Spinal cord (tissue), 10 donors: ENCODE results near the gene NTNG2. TPM values are rescaled to one million over a fixed set of nuclear protein-coding genes. Genes with fewer than 3 reads are reported as not detected.

Experiments
- DNase-seq, 6 donors: peaks; one replicate each; pipeline versions ENCODE4 v3.0.0 to v3.0.0-alpha.2; 2013 to 2015; ENCODE audit warnings: low spot score in 6 of 6, low read depth in 4 of 6
- H3K27ac ChIP-seq: one replicate; pipeline ENCODE4 v1.5.1; 2013; ENCODE audit warnings: low read depth, low read length, control low read depth
- H3K27me3 ChIP-seq: one replicate; pipeline ENCODE4 v1.6.1; 2013; ENCODE audit warnings: low read length; ENCODE audit not compliant: control insufficient read depth, insufficient read depth
- H3K36me3 ChIP-seq: one replicate; pipeline ENCODE4 v1.6.1; 2013; ENCODE audit warnings: low read length; ENCODE audit not compliant: control insufficient read depth, insufficient read depth
- H3K4me1 ChIP-seq: one replicate; pipeline ENCODE4 v1.6.1; 2013; ENCODE audit warnings: low read length; ENCODE audit not compliant: control insufficient read depth, insufficient read depth
- H3K4me3 ChIP-seq: one replicate; pipeline ENCODE4 v1.5.1; 2013; ENCODE audit warnings: low read depth, low read length, control low read depth
- H3K9me3 ChIP-seq: one replicate; pipeline ENCODE4 v1.6.1; 2013; ENCODE audit warnings: low read length; ENCODE audit not compliant: control insufficient read depth, insufficient read depth
- WGBS: methylation state at CpG from one replicate; pipeline ENCODE4 v1.1.5; 2013; ENCODE audit warnings: missing lambda C conversion rate; ENCODE audit not compliant: insufficient coverage; 5-methylcytosine and 5-hydroxymethylcytosine counted together
- polyA plus RNA-seq, 2 donors: library from polyadenylated mRNA; unstranded; fragments of 120-200 nt; gene quantifications; one replicate each; pipeline ENCODE4 v1.2.1, GENCODE V29; 2013; ENCODE audit not compliant: insufficient read length in 2 of 2
- total RNA-seq, 2 donors: library from RNA; depleted of rRNA in 1 of 2; stranded (reverse); fragments of 120-200 nt in 1 of 2; fragments of >200 nt in 1 of 2; gene quantifications; one replicate each; pipeline versions ENCODE4 v1.2.3 to v1.2.4, GENCODE V29; 2013 to 2014
- donor health status: healthy.

Gene NTNG2
- total and polyA plus RNA-seq, 4 donors, result 5.4 to 23.0 (median 10.9) TPM

DNA sequence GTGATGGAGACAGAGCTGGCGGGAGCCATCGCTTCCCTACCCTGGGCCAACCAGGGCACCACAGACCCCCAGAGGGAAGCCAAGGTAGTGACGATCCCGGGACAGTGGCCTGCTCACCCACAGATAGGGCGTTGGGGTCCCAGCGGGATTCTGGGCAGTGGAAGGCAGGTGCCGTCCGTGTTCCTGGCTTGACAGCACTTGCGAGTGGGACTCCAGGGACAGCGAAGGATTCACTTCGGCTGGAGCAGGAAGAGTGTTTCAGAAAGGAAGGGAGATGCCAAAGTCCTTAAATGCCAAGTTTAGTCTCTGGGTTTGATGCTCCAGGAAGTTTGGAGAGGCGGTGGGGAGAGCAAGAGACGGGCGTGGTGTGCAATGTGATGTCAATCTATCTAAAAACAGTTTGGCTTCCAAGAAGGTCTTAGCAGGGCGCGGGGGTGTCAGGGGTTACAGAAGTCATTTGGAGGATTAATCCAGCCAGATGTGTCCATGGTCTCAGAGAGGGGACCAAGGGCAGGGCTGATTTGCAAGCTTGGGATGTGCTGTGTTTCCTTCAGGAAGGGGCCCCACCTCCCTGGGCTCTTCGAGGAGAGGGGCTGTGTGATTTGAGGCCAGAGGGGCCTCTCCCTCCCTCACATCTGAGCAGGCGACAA lies 74.9 kb downstream of the NTNG2 start:
- Histone ChIP-seq H3K27me3 (peaks cover 7% of the 10 kb centered on the region), H3K4me3 (no peak overlapping the region), H3K27ac (no peak overlapping the region), H3K4me1 (peaks cover 38% of the 10 kb centered on the region), H3K36me3 (no peaks in the 10 kb centered on the region), H3K9me3 (no peaks in the 10 kb centered on the region)
- DNase-seq, result no peak
- 66% methylated on average over 18 of the region's 18 CpGs for WGBS

- no peak overlapping the region for H3K4me3 ChIP-seq
- no peak overlapping the region for H3K27ac ChIP-seq
- WGBS, result 100% methylated on average over 6 of the region's 9 CpGs
- H3K36me3 ChIP-seq, result no peaks in the 10 kb centered on the region
- peaks cover 10% of the 10 kb centered on the region for H3K27me3 ChIP-seq
- DNase-seq, result no peak
- H3K4me1 ChIP-seq, result peaks cover 41% of the 10 kb centered on the region
- H3K9me3 ChIP-seq, result no peaks in the 10 kb centered on the region
Measured at GRCh38 chr9:132237481-132237880, 75.6 kb downstream of the NTNG2 start.

- Histone ChIP-seq H3K4me1 (peaks cover 48% of the 10 kb centered on the region), H3K27ac (no peak overlapping the region), H3K27me3 (peaks cover 17% of the 10 kb centered on the region), H3K36me3 (no peaks in the 10 kb centered on the region), H3K9me3 (no peaks in the 10 kb centered on the region), H3K4me3 (no peak overlapping the region)
- DNase-seq, result no peak
- 86% methylated on average over 19 of the region's 22 CpGs for WGBS
Measured at GRCh38 chr9:132238026-132238972, 76.4 kb downstream of the NTNG2 start.

GRCh38 chr9:132238992-132239391 lies 77.1 kb downstream of the NTNG2 start:
- DNase-seq, result no peak
- Histone ChIP-seq H3K9me3 (no peaks in the 10 kb centered on the region), H3K36me3 (no peaks in the 10 kb centered on the region), H3K4me1 (peaks cover 48% of the 10 kb centered on the region), H3K27ac (no peak overlapping the region), H3K27me3 (peaks cover 24% of the 10 kb centered on the region), H3K4me3 (no peak overlapping the region)
- 70% methylated on average over 19 of the region's 19 CpGs for WGBS

DNA sequence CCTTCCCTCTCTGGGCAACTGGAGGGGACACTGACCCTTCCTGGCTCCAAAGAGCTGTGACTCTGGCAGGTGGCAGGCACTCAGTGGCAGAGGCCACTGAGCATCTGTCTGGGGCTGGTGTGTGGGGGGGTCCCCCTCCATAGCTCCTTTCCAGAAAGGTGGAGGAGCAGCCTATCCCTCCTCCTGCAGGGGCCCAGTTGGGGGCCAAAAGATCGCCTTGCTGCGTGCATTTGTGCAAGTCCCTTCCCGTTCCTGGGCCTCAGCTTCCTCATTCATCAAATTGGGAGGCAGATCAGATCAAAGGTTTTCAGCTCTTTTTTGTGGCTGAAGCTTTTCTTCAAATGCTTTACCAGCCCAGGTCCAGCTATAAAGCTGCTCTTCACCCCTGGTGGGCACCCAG lies 77.7 kb downstream of the NTNG2 start:
- DNase-seq, result no peak
- Histone ChIP-seq H3K27ac (no peak overlapping the region), H3K4me1 (peaks cover 45% of the 10 kb centered on the region), H3K9me3 (no peaks in the 10 kb centered on the region), H3K36me3 (no peaks in the 10 kb centered on the region), H3K4me3 (no peak overlapping the region), H3K27me3 (peaks cover 28% of the 10 kb centered on the region)
- 29% methylated on average over 3 of the region's 3 CpGs for WGBS

DNA sequence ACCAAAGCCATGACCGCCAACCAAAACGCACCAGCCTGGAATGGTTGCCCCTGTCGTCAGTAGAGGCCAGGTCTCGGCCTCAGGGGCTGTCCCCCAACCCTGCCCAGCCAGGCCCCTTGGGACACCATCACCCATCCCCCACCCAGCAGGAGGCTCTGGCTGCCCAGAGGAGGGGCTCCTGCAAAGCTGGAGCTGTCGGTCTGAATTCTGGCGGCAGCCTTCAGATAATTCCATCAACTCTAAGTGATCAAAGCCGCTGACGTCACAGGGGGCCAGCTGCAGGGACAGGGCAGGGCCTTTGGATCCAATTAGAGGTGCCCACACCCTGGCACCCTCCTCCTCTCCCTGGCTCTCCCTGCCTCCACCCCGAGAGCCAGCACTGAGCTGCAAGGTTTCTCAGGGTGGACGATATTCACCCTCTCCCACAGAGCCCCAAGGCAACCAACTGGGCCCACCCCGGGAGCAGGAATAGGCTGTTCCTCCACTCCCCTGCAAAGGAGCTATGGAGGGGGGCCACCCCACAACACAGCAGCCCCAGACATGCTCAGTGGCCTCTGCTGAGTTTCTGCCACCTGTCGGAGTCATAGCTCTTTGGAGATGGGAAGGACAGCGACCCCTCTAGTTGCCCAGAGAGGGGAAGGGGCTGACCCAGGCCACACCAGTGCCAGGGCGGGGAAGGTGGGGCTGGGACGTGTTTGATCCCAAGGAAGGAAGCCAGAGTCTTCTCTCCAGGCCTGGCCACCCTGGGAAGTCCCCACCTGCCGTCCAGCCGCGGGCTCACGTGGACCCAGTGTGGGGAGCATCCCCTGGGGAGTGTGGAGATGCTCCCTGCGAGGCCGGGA lies 78.4 kb downstream of the NTNG2 start:
- 39% methylated on average over 19 of the region's 21 CpGs for WGBS
- Histone ChIP-seq H3K27ac (no peak overlapping the region), H3K36me3 (no peaks in the 10 kb centered on the region), H3K9me3 (no peaks in the 10 kb centered on the region), H3K27me3 (peaks cover 31% of the 10 kb centered on the region), H3K4me1 (peaks cover 46% of the 10 kb centered on the region), H3K4me3 (peak overlapping the region; percentile 12)
- DNase-seq, result no peak

GRCh38 chr9:132240841-132241482 lies 79.1 kb downstream of the NTNG2 start:
- 5% methylated on average over 60 of the region's 63 CpGs for WGBS
- H3K4me3 ChIP-seq, result peak overlapping the region; percentile 46
- H3K27ac ChIP-seq, result no peak overlapping the region
- no peaks in the 10 kb centered on the region for H3K36me3 ChIP-seq
- peaks cover 33% of the 10 kb centered on the region for H3K27me3 ChIP-seq
- H3K4me1 ChIP-seq, result peaks cover 50% of the 10 kb centered on the region
- peak in 4 of 6 donors; percentile 46 to 93 (median 68) for DNase-seq
- H3K9me3 ChIP-seq, result no peaks in the 10 kb centered on the region

GRCh38 chr9:132241483-132241839 lies 79.6 kb downstream of the NTNG2 start:
- 0% methylated on average over 33 of the region's 33 CpGs for WGBS
- Histone ChIP-seq H3K36me3 (no peaks in the 10 kb centered on the region), H3K9me3 (no peaks in the 10 kb centered on the region), H3K27ac (no peak overlapping the region), H3K27me3 (peaks cover 33% of the 10 kb centered on the region), H3K4me1 (peaks cover 47% of the 10 kb centered on the region), H3K4me3 (peak overlapping the region; percentile 46)
- no peak for DNase-seq
